Ramos (cell line): ENCODE measurements around the gene GLCE.
"Not testable (repeated sequence)": the region's sequence is repeated elsewhere in the genome, so short reads cannot be mapped to it uniquely, and the experiment has no call there.

Experiments
- in situ Hi-C: fragments of 300-500 bp; cut with MboI; formaldehyde crosslinking; loops from one replicate; pipeline ENCODE4 v1.14.3; 2022; ENCODE audit warnings: low sequenced_read_pairs; ENCODE audit not compliant: unreplicated experiment

Gene GLCE

DNA sequence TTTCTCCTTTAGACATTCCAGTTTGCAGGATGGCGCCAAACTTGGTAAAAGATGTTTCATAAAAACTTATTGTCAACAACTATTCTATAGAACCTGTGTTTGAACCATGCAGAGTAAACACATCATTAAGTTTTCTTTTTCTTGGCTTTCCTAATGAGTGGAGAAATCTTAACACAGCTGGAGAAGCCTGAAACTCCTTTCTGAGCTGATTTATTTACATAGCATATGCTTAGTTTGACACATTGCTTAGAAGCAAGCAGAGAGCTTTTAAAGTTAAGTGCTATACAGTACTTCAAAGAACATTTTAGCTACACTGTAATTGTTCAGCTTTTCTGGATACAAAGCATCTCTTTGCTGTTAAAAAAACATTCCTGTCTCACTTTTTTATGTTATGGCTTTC lies 77.3 kb downstream of the GLCE start:
- in situ Hi-C loops, result no loop called here

DNA sequence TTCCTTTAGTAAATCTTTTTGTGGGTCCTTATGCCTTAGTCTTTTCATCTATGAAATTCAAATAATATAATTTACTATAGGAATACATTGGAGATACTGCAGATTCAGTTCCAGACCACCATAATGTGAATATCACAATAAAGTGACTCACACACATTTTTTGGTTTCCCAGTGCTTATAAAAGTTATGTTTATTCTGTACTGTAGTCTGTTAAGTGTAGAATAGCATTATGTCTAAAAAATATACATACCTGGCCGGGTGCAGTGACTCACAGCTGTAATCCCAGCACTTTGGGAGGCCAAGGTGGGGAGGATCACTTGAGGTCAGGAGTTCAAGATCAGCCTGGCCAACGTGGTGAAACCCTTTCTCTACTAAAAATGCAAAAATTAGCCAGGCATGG lies 84.4 kb downstream of the GLCE start:
- in situ Hi-C loops, result no loop called here

DNA sequence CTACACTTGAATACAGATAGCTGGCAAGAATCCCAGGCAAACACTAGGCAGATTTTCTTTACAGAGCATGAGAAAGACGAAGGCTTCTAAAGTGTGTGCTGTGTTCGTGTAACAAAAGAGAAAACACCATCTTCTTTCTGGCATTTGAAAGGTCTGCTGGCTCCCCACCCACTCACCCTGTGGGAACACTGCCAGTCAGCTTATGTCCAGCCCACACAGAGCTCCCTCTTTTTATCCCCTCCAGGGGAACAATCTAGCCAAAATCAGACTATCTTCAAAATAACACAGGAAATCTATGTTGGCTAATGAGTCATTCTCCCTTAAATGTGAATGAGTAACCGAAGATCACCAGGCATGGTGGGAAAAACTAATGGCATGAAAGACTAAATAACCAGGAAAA lies 92.7 kb downstream of the GLCE start:
- in situ Hi-C loops, result no loop called here

DNA sequence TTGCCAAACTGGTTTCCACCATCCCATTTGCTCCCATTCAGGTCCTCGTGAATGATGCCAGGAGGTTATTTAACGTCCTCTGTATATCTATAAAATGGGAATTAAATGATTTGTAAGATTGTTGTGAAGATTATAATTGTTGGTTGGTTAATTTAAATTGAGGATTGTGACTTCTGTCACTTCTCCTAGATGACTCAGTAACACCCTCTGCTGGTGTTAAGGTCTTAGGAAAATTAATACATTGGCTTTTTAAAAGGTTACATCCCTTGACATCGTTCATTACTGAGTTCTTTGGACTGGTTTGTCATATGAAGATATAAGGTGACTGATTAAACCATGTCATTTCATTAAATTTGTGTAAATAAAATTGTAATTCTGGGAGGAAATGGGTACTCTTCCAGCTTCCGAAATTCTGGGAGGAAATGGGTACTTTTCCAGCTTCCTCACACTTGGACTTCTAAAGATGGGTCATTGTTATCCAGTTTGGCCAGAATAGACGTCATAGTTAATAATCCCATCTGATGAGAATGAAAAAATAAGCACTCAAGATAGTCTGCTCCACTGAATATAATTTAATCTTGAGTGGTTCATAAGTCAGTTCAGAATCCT lies 105.0 kb downstream of the GLCE start:
- in situ Hi-C loops, result no loop called here

DNA sequence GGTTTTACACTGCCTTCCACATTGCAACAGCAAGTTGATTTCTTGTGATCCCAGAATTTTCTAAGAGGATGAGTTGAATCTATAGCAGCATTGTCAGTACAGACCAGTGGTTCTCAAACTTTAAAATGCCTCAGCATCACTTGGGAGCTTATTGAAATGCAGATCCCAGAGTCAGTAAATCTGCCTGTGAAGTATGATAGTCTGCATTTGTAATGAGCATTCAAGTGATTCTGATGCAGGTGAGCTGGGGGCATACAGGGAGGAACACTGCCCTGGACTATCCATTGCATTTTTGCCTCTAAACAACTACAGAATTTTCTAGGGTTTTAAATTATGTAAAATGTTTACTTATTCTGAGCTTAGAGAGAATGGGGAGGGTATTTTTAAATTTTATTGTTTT lies 110.8 kb downstream of the GLCE start:
- in situ Hi-C loops, result no loop called here

DNA sequence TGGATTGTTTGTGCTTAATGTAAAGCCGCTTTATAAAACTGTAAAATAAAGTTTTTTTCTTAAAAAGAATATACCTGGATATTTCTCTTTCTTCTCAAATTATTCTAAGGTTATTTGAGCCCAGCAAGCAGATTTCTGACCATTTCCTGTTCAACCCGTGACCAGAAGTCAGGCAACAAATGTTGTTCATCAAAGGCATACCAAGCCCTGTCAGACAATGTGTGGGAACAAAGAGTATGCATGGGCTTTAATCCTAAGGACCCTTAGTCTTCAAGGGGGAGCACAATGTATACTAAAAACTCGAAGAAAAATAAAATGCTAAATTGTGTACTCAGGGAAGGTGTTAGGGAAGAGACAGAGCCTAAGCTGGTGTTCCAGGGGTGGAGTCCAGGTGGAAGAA lies 111.7 kb downstream of the GLCE start:
- in situ Hi-C loops, result no loop called here

DNA sequence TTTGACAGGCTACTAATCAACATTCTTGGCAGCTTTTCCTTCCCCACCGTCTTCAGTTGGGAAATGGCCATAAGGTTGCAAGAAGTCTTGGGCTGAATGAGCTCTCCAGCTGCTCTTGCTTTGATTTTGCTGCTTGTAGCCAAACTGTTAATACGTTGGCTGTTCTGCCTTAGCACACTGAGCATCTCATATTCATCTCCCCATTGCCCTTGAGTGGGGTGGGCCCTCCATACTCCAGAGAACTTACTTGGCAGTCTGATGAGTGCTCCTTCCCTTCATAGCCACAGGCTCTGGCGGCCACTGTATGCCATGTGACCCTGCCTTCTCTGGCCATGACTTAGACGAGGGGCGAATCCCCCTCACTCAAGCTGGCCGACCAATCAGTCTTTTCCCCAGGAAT lies 112.5 kb downstream of the GLCE start:
- in situ Hi-C loops, result no loop called here

DNA sequence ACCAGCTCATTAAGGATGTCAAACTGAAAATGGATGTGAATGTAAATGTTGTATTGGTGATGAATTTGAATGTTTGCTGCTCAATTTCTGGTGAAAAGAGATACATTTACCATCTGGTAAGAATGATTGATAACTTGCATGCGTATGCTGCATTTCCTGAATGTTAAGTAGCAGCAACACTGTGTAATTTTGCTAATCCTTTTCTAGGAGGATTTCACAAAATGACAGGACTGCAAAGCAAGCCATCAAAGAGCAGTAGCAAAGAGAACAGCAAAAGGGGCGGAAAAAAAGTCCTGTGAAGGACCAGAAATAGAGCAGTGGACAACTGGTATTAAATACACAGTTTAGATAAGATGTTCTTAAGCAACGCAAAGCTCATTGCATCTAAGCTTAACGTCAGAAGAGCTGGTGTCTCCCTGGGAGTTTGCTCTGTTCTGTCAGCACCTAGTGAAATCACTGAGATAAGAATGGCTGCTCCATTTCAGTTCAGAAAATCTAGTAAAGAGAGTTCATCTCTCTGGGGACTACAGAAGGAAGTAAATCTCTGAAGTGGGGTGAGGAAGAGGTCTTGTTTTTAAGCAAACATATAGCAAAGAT lies 114.7 kb downstream of the GLCE start:
- in situ Hi-C loops, result no loop called here

DNA sequence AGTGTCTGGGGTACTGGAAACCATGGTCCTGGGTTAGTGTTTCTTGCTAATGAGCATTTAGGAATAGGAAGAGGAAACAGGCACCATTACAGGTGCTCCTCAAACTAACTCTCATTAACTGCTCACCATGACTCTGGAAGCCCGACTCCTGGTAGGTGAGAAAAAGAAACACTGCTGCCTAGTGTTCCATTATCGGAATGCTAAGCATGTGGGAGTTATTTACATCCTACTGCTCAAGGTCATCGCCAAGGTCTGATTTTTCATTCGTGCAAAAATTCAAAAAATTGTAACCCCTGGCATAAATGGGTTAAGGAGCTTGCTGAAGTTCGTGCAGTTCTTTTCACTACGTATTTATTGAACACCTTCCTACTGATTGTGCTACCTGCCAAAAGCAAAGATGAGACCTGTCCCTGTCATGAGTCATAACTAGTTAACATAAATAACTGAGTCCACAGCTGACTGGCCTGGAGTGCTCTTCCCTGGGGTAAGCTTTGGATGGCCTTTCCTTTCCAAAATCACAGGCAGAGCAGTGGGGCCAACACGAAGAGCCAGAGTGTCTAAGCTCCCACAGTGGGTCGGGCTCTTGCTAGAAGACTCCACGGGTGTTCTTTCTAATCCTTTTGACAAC lies 115.6 kb downstream of the GLCE start:
- in situ Hi-C loops, result no loop called here

DNA sequence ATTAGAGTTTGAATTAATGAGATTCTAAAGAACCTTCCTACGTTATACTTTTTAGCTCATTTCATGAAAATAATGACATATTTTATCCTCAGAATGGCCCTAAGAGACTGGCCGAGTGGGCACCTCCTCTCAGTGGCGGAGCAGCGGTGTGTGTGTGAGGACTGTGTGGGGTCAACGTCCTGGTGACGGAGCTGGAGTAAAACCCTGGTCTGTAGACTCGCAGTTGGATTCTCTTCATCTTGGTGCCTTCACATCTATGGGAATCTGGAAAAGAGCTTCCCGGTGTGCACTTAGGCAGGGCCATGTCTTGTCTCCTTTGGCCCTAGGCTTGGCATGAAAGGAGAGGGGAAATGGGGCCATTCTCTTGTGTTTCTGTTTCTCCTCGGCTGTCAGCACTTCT lies 116.9 kb downstream of the GLCE start:
- in situ Hi-C loops, result no loop called here

DNA sequence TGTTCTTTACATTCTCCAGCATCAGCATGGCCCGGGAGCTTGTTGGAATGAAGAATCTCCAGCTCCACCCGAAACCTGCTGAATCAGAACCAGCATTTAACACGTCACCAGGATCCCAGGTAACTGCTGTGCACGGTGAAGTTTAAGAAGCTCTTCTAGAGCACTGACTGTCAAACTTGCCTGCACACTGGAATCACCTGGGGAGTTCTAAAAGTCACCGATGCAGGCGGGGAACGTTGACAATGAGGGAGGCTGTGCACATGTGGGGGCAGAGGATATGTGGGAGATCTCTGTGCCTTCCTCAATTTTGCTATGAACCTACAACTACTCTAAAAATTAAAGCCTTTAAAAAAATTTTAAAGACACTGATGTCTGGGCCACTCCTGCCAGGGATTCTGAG lies 119.2 kb downstream of the GLCE start:
- in situ Hi-C loops, result no loop called here

DNA sequence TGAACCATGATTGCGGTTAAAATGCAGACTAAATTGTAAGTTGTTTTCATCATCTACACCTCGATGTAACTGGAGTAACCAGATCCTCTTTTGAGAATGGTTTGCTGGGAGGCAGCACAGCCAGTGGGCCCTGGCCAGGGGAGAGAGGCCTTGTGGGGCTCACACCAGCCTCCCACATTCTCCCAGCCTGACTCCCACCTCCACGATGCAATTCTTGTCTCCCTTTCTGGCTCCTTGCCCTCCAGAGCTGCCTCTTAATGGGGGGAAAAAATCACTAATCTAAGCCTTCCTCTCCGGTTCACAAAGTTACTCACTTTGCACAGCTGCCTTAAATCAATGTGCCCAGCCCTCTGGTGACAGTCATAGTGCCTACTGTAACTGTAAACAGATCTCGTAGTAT lies 120.3 kb downstream of the GLCE start:
- in situ Hi-C loops, result no loop called here

DNA sequence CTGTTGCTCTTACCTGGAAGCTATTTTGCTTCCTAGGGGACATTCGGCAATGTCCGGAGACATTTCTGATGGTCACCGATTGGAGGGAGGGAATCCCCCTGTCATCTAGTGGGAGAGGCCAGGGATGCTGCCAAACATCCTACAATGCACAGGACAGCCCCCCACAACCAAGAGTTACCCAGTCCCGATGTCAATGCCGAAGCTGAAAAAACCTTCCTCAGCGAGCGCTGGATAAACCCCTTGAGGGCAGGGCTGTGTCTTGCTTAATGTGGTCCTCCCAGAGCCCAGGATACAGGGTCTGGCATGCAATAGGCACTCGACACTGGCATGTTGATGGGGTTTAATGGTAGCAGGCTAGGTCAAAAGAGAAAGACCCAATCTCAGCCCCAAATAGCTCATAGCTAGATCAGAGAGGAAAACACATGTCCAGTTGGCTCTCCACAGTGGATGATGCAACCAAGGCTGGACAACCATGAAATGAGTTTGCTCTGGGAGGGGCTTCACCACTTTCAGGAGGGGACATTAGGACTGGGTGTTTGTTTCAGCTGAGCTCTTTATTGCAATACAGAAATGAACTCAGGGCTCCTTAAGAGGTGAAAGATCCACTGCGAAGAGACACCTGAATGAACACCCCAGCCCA lies 121.8 kb downstream of the GLCE start:
- in situ Hi-C loops, result no loop called here

DNA sequence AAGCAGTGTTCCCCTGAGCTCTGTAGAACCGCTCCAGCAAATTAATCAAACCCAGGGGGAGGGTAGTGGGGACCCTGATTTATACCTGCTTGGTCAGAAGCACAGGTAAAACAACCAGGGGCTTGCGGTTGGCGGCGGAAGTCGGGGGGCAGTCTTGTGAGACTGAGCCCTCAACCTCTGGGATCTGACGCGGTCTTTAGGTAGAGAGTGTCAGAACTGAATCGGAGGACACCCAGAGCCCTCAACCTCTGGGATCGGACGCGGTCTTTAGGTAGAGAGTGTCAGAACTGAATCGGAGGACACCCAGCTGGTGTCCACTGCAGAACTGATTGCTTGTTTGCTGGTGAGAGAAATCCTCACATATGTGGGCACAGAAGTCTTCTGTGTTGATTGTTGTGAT lies 125.4 kb downstream of the GLCE start:
- in situ Hi-C loops, result no loop called here

DNA sequence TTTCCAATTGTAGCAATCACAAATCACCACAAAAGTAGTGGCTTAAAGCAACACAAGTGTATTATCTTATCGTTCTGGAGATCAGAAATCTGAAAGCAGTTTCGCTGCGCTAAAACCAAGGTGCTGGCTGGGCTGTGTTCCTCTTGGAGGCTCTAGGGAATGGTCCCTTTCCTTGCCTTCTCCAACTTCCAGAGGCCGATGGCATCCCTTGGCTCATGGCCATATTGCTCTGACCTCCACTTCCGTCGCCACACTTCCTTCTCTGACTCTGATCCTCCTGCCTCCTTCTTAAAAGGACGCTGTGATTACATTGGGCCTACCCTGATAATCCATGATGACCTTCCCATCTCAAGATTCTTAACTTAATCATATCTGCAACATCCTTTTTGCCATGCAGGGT lies 127.6 kb downstream of the GLCE start:
- in situ Hi-C loops, result no loop called here

DNA sequence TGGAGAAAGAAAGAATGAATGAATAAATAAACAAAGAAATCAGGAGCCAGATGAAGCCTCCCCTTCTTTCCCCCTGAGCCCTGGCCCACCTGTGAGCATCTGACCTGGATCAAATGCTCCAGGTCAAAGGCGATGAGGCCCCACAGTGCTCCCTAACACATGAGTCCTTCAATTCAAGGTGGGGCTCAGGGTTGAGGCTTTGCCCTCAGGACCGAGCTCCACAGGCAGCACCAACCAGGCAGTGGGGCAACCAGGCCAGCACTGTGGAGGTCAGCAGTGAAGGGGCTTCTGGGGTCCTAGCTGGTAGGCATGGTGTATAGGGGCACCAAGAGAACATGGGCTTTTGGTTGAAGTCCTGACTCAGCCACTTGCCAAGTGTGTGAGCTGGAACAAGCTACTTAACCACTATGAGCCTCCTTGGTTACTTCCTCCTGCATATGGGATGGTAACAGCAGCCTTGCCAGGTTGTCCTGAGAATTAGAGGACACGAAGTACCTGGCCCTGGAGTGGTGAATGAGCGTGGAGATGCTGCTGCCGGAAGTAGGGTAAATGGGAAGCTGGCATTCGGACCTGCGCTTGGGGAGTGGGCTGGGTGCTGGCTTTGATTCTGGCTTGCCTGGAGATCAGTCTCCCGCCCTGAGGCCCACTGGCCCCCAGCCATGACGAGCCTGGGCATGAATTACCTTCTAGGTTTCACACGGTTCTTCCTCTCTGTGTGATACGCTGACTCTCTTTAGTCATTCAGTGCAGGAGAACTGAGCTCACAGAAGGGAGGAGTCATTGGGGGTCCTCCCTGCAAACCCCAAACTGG lies 128.3 kb downstream of the GLCE start:
- in situ Hi-C loops, result no loop called here

DNA sequence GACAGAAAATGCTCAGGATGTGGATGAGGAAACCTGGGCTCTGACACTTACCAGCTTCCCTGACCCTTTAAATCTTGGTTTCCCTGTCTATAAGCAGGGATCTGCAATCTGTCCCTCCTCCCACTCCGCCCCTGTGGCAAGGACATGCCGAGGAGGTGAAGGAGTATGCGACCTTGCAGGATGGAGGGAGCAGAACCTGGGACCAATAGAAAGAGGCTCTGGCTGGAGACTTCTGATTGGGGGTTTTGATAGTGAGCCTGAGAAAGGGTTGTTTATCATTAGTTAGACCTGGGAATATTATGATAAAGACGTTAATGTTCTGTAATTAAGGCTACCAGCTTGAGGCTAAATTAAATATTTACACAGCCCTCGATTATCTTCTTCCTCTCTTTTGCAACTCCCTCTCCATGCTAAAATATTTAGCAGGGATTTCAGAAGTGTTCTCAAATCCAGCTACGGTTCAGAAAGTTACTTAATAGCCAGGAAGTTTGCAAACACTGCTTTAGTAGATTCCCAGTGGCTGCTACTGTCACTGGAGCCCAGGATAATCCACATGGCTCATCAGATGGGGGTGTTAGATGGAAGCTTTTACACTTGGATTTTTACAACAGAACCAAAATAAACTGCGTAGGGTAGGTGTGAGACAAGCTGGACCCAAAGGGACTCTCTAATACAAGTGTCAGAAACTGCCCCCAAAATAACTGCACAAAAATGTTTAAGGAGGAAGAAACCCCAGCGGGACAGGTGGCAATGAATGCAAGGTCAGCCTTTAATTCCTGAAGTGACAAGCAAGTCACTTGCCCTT lies 129.1 kb downstream of the GLCE start:
- in situ Hi-C loops, result no loop called here

DNA sequence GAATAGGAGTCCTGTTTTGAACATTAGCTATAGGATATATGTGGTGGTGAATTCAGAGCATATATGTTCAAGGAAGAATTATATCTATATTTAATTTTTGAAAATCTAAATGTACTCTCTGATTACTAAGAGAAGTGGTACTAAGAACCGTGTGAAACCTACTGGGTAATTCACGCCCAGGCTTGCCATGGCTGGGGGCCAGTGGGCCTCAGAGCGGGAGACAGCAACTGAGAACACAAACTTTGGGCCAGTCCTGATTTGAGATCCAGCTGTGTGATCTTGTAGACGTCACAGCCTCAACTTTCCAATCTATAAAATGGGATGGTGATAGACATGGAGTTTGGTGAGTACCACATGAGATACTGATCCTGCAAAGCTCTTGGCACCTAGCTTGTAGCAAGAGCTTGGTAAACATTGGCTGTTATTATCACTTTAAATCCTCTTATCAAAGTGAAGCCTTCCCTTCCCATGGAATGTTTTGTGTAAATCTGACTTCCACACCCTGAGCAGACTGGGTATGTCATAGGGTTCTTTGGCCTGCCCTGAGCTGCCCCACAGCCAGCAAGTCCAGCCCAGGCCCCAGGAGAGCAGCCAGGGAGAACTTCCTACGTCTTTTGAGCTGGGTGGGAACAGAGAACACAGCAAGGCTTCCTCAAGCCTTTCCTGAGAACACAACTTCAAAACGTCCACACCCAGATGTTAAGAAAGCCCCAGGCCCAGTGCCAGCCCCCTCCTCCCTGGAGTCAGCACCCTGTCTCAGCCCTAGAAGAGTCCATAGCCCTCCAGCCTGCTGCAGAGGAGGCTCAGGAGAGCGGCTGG lies 130.1 kb downstream of the GLCE start:
- in situ Hi-C loops, result no loop called here

DNA sequence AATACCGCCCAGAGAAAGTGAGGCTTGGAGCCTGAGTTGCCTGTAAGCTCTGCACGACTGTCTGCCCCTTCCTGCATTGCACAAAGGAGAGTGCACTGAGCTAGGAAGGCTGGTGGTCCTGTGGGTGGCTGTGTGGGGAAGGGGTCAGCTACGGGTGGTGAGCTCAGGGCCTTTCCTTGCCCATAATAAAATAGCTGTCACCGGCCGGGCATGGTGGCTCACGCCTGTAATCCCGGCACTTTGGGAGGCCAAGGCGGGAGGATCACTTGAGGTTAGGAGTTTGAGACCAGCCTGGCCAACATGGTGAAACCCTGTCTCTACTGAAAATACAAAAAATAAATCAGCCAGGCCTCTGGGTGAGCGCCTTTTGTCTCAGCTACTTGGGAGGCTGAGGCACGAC lies 131.2 kb downstream of the GLCE start:
- in situ Hi-C loops, result not testable (repeated sequence)
